MM.1S (cell line): ENCODE data around the gene MAMLD1.

Source experiments
- DNase-seq: peaks from one replicate; pipeline ENCODE4 v3.0.0-alpha.2; 2015
- H2AFZ ChIP-seq: fragments of 300-600 bp; sonication (generic); 2 replicates; pipeline ENCODE4 v1.6.0; 2016; ENCODE audit warnings: antibody characterized with exemption, low read length
- H3F3A ChIP-seq: fragments of 300-600 bp; sonication (generic); 2 replicates; pipeline ENCODE4 v1.6.1; 2016; ENCODE audit warnings: mild to moderate bottlenecking, antibody characterized with exemption, low read length, moderate library complexity, mixed read lengths; ENCODE audit not compliant: insufficient read depth
- H3K27ac ChIP-seq: fragments of 300-600 bp; sonication (generic); 2 replicates; pipeline ENCODE4 v1.5.1; 2016; ENCODE audit warnings: mild to moderate bottlenecking, low read length
- H3K27me3 ChIP-seq: fragments of 300-600 bp; sonication (generic); replicated peaks from 2 replicates; pipeline ENCODE4 v1.6.0; 2016; ENCODE audit warnings: low read length; ENCODE audit not compliant: insufficient read depth
- H3K36me3 ChIP-seq: fragments of 300-600 bp; sonication (generic); replicated peaks from 2 replicates; pipeline ENCODE4 v1.6.1; 2016; ENCODE audit warnings: mild to moderate bottlenecking, low read length, mixed read lengths; ENCODE audit not compliant: insufficient read depth
- H3K4me1 ChIP-seq: fragments of 300-600 bp; sonication (generic); 2 replicates; pipeline ENCODE4 v1.6.1; 2016; ENCODE audit warnings: low read length, mixed read lengths
- H3K4me2 ChIP-seq: fragments of 300-600 bp; sonication (generic); 2 replicates; pipeline ENCODE4 v1.6.0; 2016; ENCODE audit warnings: low read depth, low read length
- H3K4me3 ChIP-seq: fragments of 300-600 bp; sonication (generic); 2 replicates; pipeline ENCODE4 v1.5.1; 2016; ENCODE audit warnings: low read length, mixed read lengths
- H3K79me2 ChIP-seq: fragments of 300-600 bp; sonication (generic); 2 replicates; pipeline ENCODE4 v1.6.1; 2016; ENCODE audit warnings: mixed run types, low read length, mixed read lengths
- H3K9ac ChIP-seq: fragments of 300-600 bp; sonication (generic); 2 replicates; pipeline ENCODE4 v1.6.1; 2016; ENCODE audit warnings: low read length, mixed read lengths
- H3K9me2 ChIP-seq: fragments of 300-600 bp; sonication (generic); replicated peaks from 2 replicates; pipeline ENCODE4 v1.6.1; 2016; ENCODE audit warnings: mild to moderate bottlenecking, low read length, mixed read lengths; ENCODE audit not compliant: insufficient read depth
- H3K9me3 ChIP-seq: fragments of 300-600 bp; sonication (generic); replicated peaks from 2 replicates; pipeline ENCODE4 v1.6.1; 2016; ENCODE audit warnings: mild to moderate bottlenecking, low read length, mixed read lengths; ENCODE audit not compliant: insufficient read depth
- H4K20me1 ChIP-seq: fragments of 300-600 bp; sonication (generic); 2 replicates; pipeline ENCODE4 v1.6.1; 2016; ENCODE audit warnings: mild to moderate bottlenecking, low read length, moderate library complexity, mixed read lengths; ENCODE audit not compliant: insufficient read depth
- CTCF ChIP-seq: fragments of 300-600 bp; sonication (generic); IDR thresholded peaks from 2 replicates; pipeline ENCODE4 v1.5.1; 2016; ENCODE audit warnings: antibody characterized with exemption, low read length, mixed read lengths
- EZH2 ChIP-seq: fragments of 300-600 bp; sonication (generic); optimal IDR thresholded peaks from 2 replicates; pipeline ENCODE3; 2017; ENCODE audit warnings: low read depth, mild to moderate bottlenecking, antibody characterized with exemption, low read length, mixed read lengths
- EZH2phosphoT487 ChIP-seq: fragments of 300-600 bp; sonication (generic); IDR thresholded peaks from 2 replicates; pipeline ENCODE4 v1.6.1; 2018; ENCODE audit warnings: antibody characterized with exemption, low read length

Gene MAMLD1

GRCh38 chrX:150558424-150558823, 195.3 kb downstream of the MAMLD1 start:
- no peaks in the 10 kb centered on the region for H3K4me1 ChIP-seq
- no peak overlapping the region for H3K4me2 ChIP-seq
- no peaks in the 10 kb centered on the region for H3K27me3 ChIP-seq
- no peak overlapping the region for H2AFZ ChIP-seq
- no peaks in the 10 kb centered on the region for H3K79me2 ChIP-seq
- H3K9me3 ChIP-seq = no peaks in the 10 kb centered on the region
- H3K27ac ChIP-seq = no peak overlapping the region
- no peaks in the 10 kb centered on the region for H3F3A ChIP-seq
- H3K9ac ChIP-seq = no peak overlapping the region
- no peaks in the 10 kb centered on the region for H4K20me1 ChIP-seq
- H3K4me3 ChIP-seq = no peak overlapping the region
- no peaks in the 10 kb centered on the region for H3K36me3 ChIP-seq
- no peak for TF ChIP-seq EZH2phosphoT487
- TF ChIP-seq CTCF = no peak
- TF ChIP-seq EZH2 = no peak
- H3K9me2 ChIP-seq = no peaks in the 10 kb centered on the region
- DNase-seq = no peak
